Amniotic stem cell (primary cell): Measurements from ENCODE around the gene KMT5C.

Experiments used
- DNase-seq: peaks from one replicate; lab custom pipeline; 2025; lab: John Stamatoyannopoulos, UW

KMT5C gene

DNA sequence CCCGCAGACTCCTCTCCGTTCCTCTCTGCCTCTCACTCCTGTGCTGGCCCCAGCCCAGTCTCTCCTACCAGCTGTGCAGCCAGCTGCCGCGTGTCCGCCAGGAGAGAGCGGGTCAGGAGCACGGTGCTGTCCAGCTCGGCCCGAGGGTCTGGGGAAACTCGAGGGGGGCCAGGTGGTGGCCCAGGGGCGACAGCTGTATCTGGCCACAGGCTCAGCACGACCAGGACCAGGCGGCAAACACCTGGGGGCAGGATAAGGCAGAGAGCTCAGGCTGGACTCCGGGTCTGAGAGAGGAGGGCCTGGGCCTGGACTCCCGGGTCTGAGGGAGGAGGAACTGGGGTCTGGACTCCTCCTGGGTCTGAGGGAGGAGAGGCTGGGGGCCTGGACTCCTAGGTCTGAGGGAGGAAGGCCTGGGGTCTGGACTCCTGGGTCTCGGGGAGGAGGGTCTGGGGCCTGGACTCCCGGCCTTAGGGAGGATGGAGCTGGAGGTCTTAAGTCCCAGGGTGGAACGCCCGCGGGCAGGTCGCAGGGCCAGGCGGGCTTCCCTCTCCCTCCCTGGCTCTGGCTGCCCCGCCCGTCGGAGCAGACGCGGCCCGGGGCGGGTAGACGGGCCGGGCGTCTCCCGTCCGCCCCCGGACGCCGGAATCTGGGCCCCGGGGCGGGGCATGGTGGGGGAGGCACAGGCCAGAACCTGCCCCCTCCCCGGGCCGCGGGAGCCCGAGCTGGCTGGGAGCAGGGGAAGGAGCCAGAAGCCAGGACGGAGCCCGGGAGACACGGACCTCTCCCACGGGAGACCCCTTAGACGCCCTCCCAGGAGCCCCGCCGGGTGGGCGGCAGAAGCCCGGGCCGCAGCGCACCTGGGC is 29.3 kb downstream of the KMT5C start:
- DNase-seq = peak; percentile 27

GRCh38 chr19:55369653-55370304 is 30.1 kb downstream of the KMT5C start:
- DNase-seq = peak; percentile 57

GRCh38 chr19:55370305-55370988 is 30.8 kb downstream of the KMT5C start, which contains the start of gene IL11:
IL11 (minus strand) TSS chr19:55370463; CDS start chr19:55370310, 153 bp downstream.
- peak; percentile 45 for DNase-seq

- no peak for DNase-seq
These were observed 32.8 kb downstream of the KMT5C start for GRCh38 chr19:55372316-55373081.

DNA sequence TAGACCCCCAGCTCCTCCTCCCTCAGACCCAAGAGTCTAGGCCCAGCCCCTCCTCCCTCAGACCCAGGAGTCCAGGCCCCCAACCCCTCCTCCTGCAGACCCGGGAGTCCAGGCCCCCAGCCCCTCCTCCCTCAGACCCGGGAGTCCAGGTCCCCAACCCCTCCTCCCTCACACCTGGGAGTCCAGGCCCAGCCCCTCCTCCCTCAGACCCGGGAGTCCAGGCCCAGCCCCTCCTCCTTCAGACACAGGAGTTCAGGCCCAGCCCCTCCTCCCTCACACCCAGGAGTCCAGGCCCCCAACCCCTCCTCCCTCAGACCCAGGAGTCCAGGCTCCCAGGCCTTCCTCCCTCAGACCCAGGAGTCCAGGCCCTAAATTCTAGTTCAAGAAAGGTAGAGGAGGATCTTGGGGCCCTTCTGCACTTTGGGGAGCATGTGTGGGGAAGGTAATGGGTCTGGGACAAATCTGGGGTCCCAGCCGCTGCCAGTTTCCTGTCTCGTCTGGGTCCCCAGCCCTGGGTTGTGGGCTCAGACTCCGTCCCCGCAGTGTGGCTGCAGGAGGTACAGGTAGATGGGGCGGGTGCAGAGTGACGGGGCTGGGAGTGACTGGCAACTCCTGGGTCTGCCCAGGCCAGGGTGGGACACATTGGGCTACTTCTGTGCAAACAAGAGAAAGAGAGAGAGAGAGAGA is 33.8 kb downstream of the KMT5C start:
- no peak for DNase-seq

GRCh38 chr19:55373993-55374757 is 34.5 kb downstream of the KMT5C start:
- no peak for DNase-seq

DNA sequence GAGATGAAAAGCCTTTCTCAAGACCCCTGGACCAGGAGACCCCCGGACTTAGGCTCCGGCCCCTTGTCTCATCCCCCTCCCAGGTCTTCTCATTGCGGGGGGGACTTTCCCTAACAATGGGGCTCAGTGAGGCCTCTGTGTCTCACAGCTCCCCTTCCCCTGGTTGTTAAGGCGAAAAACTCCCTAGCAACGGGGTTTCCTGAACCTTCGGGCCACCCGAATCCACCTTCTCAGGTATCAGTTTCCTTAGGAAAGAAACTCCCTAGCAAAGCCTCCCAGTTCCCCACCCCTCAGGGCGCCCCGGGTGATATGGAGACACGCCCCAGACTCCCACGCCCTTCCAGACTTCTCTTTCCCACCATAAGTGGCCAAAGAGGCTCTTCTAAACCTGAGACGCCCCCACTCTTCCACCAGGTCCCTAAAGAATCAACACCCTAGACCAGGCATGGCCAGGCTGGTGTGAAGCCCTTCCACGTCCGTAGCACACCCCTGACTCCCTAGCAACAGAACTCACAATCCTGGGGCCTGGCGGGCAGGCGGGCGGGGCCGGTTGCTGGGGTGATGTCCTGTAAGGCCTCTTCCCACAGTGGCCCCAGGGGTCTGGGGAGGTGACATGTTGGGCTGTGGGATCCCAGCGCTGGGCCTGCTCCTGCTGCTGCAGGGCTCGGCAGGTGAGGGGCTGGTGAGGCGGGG is 36.7 kb downstream of the KMT5C start, which contains the start of gene TMEM190:
Gene TMEM190, plus strand, starts transcription at position 586 of the 693 bp plus-strand sequence. Its CDS starts 28 bp downstream, at position 614.
- no peak for DNase-seq

GRCh38 chr19:55377356-55378131 is 37.9 kb downstream of the KMT5C start:
- no peak for DNase-seq

- DNase-seq = no peak
These were observed 39.5 kb downstream of the KMT5C start for GRCh38 chr19:55379174-55379573.

DNA sequence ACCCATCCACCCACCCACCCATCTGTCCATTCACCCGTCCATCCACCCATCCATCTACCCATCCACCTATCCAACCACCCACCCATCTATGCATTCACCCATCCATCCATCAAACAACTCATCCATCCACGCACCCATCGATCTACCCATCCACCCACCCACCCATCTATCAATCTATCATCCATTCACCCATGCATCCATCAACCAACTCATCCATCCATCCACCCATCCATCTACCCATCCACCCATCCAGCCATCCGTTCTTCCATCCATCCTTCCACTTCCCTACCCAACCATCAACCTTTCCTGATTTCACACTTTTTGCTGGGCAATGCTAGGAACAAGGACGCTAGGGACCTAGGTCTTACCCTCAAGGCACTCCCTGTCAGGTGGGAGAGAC is 42.3 kb downstream of the KMT5C start:
- DNase-seq = no peak

GRCh38 chr19:55382522-55383054 is 42.9 kb downstream of the KMT5C start:
- DNase-seq = no peak

GRCh38 chr19:55383279-55384130 is 43.8 kb downstream of the KMT5C start:
- DNase-seq = peak; percentile 61

DNA sequence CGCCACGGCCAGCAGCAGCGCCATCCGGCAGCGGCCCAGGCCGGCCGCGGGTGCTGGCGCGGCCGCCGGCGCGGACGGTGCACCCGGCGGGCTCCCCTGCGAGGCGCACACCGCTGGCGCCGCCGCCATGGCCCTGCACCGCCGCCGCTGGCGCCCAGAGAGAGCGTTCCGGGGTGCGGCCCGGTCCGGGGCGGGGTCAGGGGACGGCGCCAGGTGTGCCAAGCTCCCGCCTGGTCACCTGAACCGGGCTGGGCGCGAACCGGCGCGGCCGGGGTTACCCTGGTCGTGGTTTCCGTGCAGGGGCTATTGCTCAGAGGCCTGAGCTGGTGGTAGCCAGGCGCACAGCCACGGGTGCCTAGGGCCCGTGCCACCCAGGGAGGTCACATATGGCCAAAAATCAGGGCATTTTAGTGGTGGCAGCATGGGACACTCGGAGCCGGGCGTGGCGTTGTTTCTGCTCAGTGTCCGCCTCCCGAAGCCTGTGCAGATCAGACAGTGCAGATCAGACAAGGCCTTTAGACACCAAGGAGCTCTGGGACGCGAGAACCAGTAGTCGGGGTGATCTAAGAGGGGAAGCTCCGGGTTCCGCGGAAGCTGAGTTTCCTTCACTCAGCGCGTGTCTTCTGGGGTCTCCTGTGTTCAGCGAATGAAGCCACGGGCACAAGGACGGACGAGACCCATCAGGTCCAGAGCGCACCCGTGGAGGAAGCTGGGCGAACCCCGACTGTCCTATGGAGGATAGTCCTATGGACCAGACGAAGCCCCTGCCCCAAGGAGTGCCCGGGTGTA is 44.6 kb downstream of the KMT5C start, which contains the start of gene TMEM238:
Gene TMEM238, minus strand, starts transcription at position 162 of the 789 bp plus-strand sequence. Its CDS starts 33 bp downstream, at position 129.
- DNase-seq = no peak

DNA sequence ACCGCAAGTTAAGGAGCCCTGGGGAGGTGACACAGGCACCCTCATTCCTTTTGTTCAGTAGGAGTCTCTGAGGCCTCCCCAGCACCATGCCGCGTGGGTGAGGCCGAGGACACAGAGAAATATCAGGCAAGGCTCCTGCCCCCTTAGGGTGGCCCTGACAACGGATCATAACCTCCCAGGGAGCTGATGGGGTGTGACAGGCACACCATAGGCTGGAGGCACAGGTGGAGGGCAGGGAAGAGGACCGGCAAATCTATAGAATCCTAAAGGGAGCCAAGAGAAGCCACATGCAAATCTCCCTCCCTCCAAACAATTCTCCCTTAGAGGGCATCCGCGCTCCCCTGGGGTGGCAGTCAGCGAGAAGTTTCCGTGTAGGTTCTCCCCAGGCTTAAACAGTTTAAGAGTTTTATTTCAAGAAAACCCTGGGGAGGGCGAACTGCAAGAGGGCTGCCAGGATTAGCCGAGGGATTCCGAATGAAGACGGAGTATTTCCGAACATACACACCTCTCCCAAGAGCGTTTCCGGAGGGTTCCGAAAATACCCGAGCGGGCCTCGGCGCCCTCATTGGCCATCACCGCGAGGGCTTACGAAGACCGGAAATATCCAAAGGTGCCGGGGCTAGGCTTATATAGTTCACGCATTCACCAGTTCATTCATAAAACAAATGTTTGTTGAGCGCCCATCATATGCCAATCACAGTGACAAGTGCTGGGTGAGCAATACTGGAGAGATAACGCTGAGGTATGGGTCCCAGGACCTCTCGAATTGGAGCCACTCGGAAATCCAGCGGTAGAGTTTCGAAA is 45.4 kb downstream of the KMT5C start:
- peak; percentile 83 for DNase-seq

GRCh38 chr19:55385724-55386492 is 46.2 kb downstream of the KMT5C start, which contains the start of gene RPL28:
RPL28 (plus strand) TSS chr19:55385932; CDS start chr19:55386358, 426 bp downstream.
- DNase-seq = peak; percentile 96
